VCaP (cell line): ENCODE results near the gene FSHR.

Experiments
- H3K27ac ChIP-seq: fragments of 450-650 bp; 2 replicates; pipeline ENCODE4 v1.5.1; 2017
- TF ChIP-seq, protein P1 (sequence below): fragments of 450-650 bp; conservative IDR thresholded peaks from 2 replicates; pipeline ENCODE4 v1.5.1; 2017; ENCODE audit warnings: mild to moderate bottlenecking, moderate library complexity

FSHR gene

DNA sequence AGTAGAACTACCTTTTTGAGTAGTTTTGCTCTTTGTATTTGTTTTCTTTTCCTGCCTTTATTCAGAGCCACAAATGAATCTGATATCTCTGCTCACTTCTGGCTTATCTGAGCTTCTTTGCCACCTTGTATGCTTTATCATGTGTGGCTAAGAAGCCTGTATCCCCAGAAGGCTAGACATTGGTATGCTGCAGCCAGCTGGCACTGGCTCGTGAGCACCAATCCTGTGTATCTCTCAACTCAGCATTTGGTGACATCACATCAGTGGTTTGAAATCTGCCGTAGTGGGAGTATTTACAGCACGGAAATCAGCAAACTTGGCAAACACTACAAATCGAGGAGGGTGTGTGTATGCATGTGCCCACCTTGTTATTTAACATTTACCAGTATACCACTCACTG lies 215.1 kb downstream of the FSHR start:
- TF ChIP-seq, protein P1, sequence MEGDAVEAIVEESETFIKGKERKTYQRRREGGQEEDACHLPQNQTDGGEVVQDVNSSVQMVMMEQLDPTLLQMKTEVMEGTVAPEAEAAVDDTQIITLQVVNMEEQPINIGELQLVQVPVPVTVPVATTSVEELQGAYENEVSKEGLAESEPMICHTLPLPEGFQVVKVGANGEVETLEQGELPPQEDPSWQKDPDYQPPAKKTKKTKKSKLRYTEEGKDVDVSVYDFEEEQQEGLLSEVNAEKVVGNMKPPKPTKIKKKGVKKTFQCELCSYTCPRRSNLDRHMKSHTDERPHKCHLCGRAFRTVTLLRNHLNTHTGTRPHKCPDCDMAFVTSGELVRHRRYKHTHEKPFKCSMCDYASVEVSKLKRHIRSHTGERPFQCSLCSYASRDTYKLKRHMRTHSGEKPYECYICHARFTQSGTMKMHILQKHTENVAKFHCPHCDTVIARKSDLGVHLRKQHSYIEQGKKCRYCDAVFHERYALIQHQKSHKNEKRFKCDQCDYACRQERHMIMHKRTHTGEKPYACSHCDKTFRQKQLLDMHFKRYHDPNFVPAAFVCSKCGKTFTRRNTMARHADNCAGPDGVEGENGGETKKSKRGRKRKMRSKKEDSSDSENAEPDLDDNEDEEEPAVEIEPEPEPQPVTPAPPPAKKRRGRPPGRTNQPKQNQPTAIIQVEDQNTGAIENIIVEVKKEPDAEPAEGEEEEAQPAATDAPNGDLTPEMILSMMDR = no peak
- no peak overlapping the region for H3K27ac ChIP-seq

DNA sequence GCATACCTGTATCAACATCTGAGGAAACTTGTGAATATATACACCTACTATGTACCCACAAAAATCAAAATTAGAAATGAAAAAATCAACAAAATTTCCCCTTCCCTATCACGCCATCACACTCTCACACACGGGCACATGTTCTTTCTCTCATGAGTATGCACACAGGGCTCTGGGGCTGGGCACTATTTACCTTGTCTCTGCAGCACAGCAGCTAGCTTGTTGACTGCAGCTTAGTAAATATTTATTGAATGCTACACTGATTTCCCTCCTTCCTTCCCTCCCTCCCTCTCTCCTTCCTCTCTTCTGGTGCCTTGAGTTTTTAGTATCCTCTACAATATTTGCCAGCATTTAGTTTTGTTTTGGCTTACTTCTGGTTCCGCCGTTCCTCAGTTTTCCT lies 216.1 kb downstream of the FSHR start:
- TF ChIP-seq, protein P1 = no peak
- H3K27ac ChIP-seq = no peak overlapping the region

DNA sequence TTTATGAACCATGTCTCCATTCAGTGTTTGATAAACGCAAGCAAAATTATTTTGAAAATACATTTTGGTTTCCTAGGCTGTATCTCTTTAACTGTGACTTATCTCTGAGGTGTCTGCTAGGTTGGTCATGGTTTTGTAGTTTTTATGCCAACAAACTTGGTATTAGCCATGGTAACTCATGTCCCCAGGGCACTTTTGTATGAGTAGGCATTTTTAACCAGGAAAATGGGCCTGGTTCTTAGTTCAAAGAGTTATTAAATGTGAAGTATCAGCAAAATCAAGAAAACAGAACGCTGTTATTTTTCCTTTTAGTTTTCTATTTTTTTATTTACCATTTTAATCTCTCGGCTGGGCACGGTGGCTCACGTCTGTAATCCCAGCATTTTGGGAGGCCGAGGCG lies 219.5 kb downstream of the FSHR start:
- TF ChIP-seq, protein P1 = no peak
- H3K27ac ChIP-seq = no peak overlapping the region

DNA sequence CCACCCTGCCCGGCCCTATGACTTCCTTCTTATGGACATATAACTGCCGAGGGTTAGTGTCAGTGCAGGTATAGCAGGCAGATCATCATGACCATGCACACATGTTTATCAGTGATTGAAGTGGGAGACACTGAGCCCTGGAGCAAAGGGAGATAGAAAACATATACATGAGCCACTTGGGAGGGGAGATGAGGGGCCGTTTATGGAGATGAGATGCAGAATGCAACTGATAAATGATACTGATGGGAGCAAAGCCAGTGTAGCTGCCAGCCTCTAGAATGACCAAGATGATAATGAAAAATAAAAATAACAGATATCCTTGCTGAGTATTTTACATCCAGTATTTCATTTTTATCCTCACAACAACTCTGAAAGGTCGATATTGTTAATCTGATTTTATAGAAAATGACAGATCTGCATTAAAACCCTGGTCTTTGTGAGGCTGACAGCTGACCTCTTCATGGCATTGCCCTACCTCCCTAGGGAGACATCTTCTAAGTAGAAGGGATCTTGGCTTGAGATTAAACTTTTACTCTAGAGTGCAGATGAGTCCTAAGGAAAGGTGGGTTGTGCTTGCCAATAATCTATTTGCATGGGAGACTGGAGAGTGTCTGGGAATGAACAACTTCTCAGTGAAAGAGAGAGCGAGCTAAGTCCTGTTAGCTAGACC lies 220.4 kb downstream of the FSHR start:
- H3K27ac ChIP-seq = no peak overlapping the region
- TF ChIP-seq, protein P1 = no peak

DNA sequence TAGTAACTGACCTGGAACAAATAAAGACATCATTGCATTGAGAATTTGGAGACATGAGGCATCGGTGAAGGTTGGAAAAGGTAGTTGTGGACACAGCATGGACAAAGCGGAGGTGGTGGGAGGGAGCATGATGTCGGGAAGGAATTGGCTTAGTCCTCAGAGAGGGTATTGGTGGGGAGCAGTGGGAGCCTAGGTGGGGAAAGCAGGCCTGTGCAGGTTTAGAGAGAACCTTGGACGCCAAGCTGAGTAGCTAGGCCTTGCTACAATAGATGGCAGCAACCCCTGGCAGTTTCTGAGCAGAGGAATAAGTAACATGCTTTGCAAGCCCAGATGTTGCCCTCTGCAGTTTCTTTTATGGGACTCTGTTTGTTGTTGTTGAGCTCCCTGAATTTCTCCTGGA lies 221.6 kb downstream of the FSHR start:
- no peak overlapping the region for H3K27ac ChIP-seq
- TF ChIP-seq, protein P1 = no peak

DNA sequence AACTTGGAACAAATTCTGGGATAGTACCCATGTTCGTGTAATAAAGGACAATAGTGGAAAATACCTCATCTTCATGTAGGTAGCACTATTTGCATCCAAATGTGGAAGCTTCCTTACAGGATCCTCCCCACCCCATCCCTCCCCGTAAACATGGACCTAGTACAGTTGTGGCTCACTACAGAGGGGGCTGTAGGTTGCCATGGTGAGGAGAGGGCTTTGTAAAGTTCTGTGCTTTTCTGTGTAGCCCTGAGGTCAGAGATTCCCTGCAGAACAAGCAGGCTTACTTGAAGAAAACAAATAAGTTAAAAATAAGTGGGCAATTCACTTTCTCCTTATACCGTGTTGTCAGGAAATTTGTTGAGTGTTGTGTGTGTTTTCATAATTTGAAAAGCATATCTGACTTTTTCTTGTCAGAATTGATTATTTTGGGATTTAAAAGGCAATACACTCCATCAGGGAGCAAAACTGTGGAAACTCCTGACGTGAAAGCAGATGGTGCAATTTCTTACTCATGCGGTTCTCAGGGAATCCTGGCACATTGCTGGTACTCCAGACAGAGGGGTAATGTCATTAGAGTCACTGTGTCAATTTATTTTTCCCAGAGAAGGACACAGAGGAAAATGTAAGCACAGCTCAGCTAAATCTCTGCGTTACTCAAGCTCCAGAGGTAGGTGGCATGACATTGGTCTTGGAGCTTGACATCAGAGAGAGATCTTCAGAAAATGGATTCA lies 224.6 kb downstream of the FSHR start:
- no peak overlapping the region for H3K27ac ChIP-seq
- TF ChIP-seq, protein P1 = no peak

DNA sequence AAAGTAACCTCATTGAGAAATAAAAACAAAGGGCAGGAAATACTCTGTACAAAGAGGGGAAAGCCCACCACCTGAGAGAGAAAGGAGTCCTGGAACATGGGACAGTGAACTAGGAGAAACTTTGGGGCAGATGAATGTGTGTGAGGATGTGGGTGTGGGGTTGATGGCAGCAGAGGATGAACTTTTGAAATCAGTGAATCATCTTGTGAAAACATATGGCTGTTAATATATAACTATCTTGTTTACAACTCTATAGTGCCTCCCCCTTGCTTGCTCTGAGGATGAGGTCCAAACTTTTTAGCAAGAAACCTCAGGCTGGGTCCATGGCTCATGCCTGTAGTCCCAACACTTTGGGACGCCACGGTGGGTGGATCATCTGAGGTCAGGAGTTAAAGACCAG lies 227.0 kb downstream of the FSHR start:
- H3K27ac ChIP-seq = no peak overlapping the region
- TF ChIP-seq, protein P1 = no peak
